Hematopoietic multipotent progenitor cell treated with erythropoietin and hydrocortisone succinate and interleukin-3 and kit ligand, for 8 days (in vitro differentiated cells): ENCODE data around the gene ESRRB.

ENCODE experiments used
- DNase-seq: peaks from one replicate; pipeline ENCODE4 v3.0.0-alpha.2; 2015

ESRRB gene

GRCh38 chr14:76375947-76376404 is at the start of gene ESRRB:
TSS of gene ESRRB (plus strand) at chr14:76376137. CDS start at chr14:76376402, 265 bp downstream.
- no peak for DNase-seq

- no peak for DNase-seq
Observed at GRCh38 chr14:76326918-76327689, 48.8 kb upstream of the ESRRB start.

GRCh38 chr14:76328457-76329137 is 47.3 kb upstream of the ESRRB start:
- DNase-seq = no peak

- DNase-seq = no peak
Observed at GRCh38 chr14:76329154-76329928, 46.6 kb upstream of the ESRRB start.

- no peak for DNase-seq
Observed at GRCh38 chr14:76329951-76330350, 46.0 kb upstream of the ESRRB start.

- no peak for DNase-seq
Observed at GRCh38 chr14:76330411-76331327, 45.3 kb upstream of the ESRRB start.

- DNase-seq = no peak
Observed at GRCh38 chr14:76331328-76332011, 44.5 kb upstream of the ESRRB start.

GRCh38 chr14:76333664-76334063 is 42.3 kb upstream of the ESRRB start:
- no peak for DNase-seq

GRCh38 chr14:76334316-76334715 is 41.6 kb upstream of the ESRRB start:
- DNase-seq = no peak

GRCh38 chr14:76336876-76337275 is 39.1 kb upstream of the ESRRB start:
- no peak for DNase-seq

- DNase-seq = no peak
Observed at GRCh38 chr14:76337635-76338545, 38.0 kb upstream of the ESRRB start.

GRCh38 chr14:76339728-76340615 is 36.0 kb upstream of the ESRRB start:
- DNase-seq = no peak

GRCh38 chr14:76343386-76343785 is 32.6 kb upstream of the ESRRB start:
- no peak for DNase-seq

- DNase-seq = no peak
Observed at GRCh38 chr14:76346391-76347160, 29.4 kb upstream of the ESRRB start.

- no peak for DNase-seq
Observed at GRCh38 chr14:76348898-76349297, 27.0 kb upstream of the ESRRB start.

GRCh38 chr14:76349993-76350392 is 25.9 kb upstream of the ESRRB start:
- no peak for DNase-seq

- no peak for DNase-seq
Observed at GRCh38 chr14:76350671-76351070, 25.3 kb upstream of the ESRRB start.

- DNase-seq = no peak
Observed at GRCh38 chr14:76351941-76352340, 24.0 kb upstream of the ESRRB start.
